PFSK-1 (cell line): ENCODE measurements around the gene HES7.

Experiments
- FOXP2 ChIP-seq: optimal IDR thresholded peaks from 2 replicates; pipeline ENCODE3; 2011; ENCODE audit warnings: borderline replicate concordance, control low read depth, inconsistent platforms; ENCODE audit not compliant: insufficient read depth; ENCODE audit errors: extremely low read length, extremely low read depth
- POLR2AphosphoS5 ChIP-seq: IDR thresholded peaks from 2 replicates; pipeline ENCODE4 v1.6.1; 2012; ENCODE audit warnings: low read depth, mild to moderate bottlenecking, control low read depth, low read length, moderate library complexity
- REST ChIP-seq, 2 experiments: IDR thresholded peaks; 2 replicates each; pipeline versions ENCODE4 v1.6.1 to v1.8.0; 2011 to 2012; ENCODE audit warnings: low read depth in 2 of 2, low read length in 2 of 2, control low read depth in 1 of 2, inconsistent platforms in 1 of 2, mild to moderate bottlenecking in 1 of 2, moderate library complexity in 1 of 2; ENCODE audit not compliant: insufficient read depth in 1 of 2
- SIN3A ChIP-seq: IDR thresholded peaks from 2 replicates; pipeline ENCODE4 v1.6.1; 2012; ENCODE audit warnings: mild to moderate bottlenecking, low read length, moderate library complexity, borderline replicate concordance; ENCODE audit not compliant: insufficient read depth
- TAF1 ChIP-seq: IDR thresholded peaks from 2 replicates; pipeline ENCODE4 v1.6.1; 2012; ENCODE audit warnings: low read length, control low read depth, borderline replicate concordance; ENCODE audit not compliant: insufficient read depth

HES7 gene

GRCh38 chr17:8161289-8162232 lies 37.7 kb upstream of the HES7 start:
- TF ChIP-seq SIN3A (no peak), POLR2AphosphoS5 (no peak), FOXP2 (no peak)

GRCh38 chr17:8160741-8161221 lies 36.9 kb upstream of the HES7 start:
- TF ChIP-seq REST (IDR thresholded peaks at IDR 0.05; ENCODE audit: insufficient read depth in 1 of 2, low read depth in 2 of 2, low read length in 2 of 2) (no peak), POLR2AphosphoS5 (no peak), FOXP2 (no peak), SIN3A (no peak), TAF1 (no peak)

GRCh38 chr17:8160224-8160577 lies 36.3 kb upstream of the HES7 start:
- TF ChIP-seq SIN3A (no peak), POLR2AphosphoS5 (no peak), TAF1 (no peak)

- no peak for TF ChIP-seq REST (IDR thresholded peaks at IDR 0.05; ENCODE audit: insufficient read depth in 1 of 2, low read depth in 2 of 2, low read length in 2 of 2)
- no peak for TF ChIP-seq POLR2AphosphoS5
- no peak for TF ChIP-seq TAF1
- no peak for TF ChIP-seq SIN3A
- no peak for TF ChIP-seq FOXP2
Observed at GRCh38 chr17:8159459-8160223, 35.7 kb upstream of the HES7 start.

- TF ChIP-seq POLR2AphosphoS5 (no peak), REST (IDR thresholded peaks at IDR 0.05; ENCODE audit: insufficient read depth in 1 of 2, low read depth in 2 of 2, low read length in 2 of 2) (no peak), TAF1 (no peak), SIN3A (no peak), FOXP2 (no peak)
Observed at GRCh38 chr17:8159032-8159400, 35.1 kb upstream of the HES7 start.

- TF ChIP-seq SIN3A, result peak; percentile 70; the same call in 1 of the 2 replicates
- TF ChIP-seq REST (IDR thresholded peaks at IDR 0.05; ENCODE audit: insufficient read depth in 1 of 2, low read depth in 2 of 2, low read length in 2 of 2), result no peak
Observed at GRCh38 chr17:8158267-8159031, 34.5 kb upstream of the HES7 start.
